GM21367 (cell line): Measurements from ENCODE around the gene LRIG2.
A peak's percentile ranks its signal among the peaks of the same experiment; 100 is the strongest.
"Not testable (repeated sequence)": the region's sequence is repeated elsewhere in the genome, so short reads cannot be mapped to it uniquely, and the experiment has no call there.

ENCODE experiments used
- ATAC-seq: cut with Tn5 transposase; IDR thresholded peaks from one replicate; pipeline ENCODE4 v1.9.1; 2021; ENCODE audit not compliant: unreplicated experiment

Gene LRIG2

GRCh38 chr1:113057006-113057405, 16.0 kb upstream of the LRIG2 start:
- no peak for ATAC-seq

- no peak for ATAC-seq
Observed at GRCh38 chr1:113058941-113059706, 13.9 kb upstream of the LRIG2 start.

- not testable (repeated sequence) for ATAC-seq
Observed at GRCh38 chr1:113063456-113063855, 9.5 kb upstream of the LRIG2 start.

GRCh38 chr1:113072141-113072756, 749 bp upstream of the LRIG2 start:
- ATAC-seq: peak; percentile 2

- ATAC-seq: peak; percentile 32
Observed at GRCh38 chr1:113073479-113073950, 517 bp downstream of the LRIG2 start.

- no peak for ATAC-seq
Observed at GRCh38 chr1:113074237-113074636, 1.2 kb downstream of the LRIG2 start.

GRCh38 chr1:113077978-113078377, 5.0 kb downstream of the LRIG2 start:
- not testable (repeated sequence) for ATAC-seq

GRCh38 chr1:113086541-113086940, 13.5 kb downstream of the LRIG2 start:
- no peak for ATAC-seq

- no peak for ATAC-seq
Observed at GRCh38 chr1:113088972-113089371, 16.0 kb downstream of the LRIG2 start.

- no peak for ATAC-seq
Observed at GRCh38 chr1:113090051-113090450, 17.1 kb downstream of the LRIG2 start.

- no peak for ATAC-seq
Observed at GRCh38 chr1:113091988-113092594, 19.1 kb downstream of the LRIG2 start.

- no peak for ATAC-seq
Observed at GRCh38 chr1:113094506-113094905, 21.5 kb downstream of the LRIG2 start.

GRCh38 chr1:113095790-113096455, 22.9 kb downstream of the LRIG2 start:
- no peak for ATAC-seq

- ATAC-seq: no peak
Observed at GRCh38 chr1:113096493-113096892, 23.5 kb downstream of the LRIG2 start.

- ATAC-seq: no peak
Observed at GRCh38 chr1:113101588-113101987, 28.6 kb downstream of the LRIG2 start.

- ATAC-seq: no peak
Observed at GRCh38 chr1:113103048-113103447, 30.1 kb downstream of the LRIG2 start.

GRCh38 chr1:113103977-113104376, 31.0 kb downstream of the LRIG2 start:
- ATAC-seq: no peak

GRCh38 chr1:113106910-113107309, 33.9 kb downstream of the LRIG2 start:
- ATAC-seq: no peak

- ATAC-seq: no peak
Observed at GRCh38 chr1:113109908-113110554, 37.0 kb downstream of the LRIG2 start.

- no peak for ATAC-seq
Observed at GRCh38 chr1:113118266-113118665, 45.3 kb downstream of the LRIG2 start.

- ATAC-seq: no peak
Observed at GRCh38 chr1:113123737-113124136, 50.7 kb downstream of the LRIG2 start.
